K562 (cell line): Measurements from ENCODE around the gene ADM2.

ENCODE experiments used
- HCFC1 ChIP-seq: IDR thresholded peaks from 2 replicates; pipeline ENCODE4 v1.6.1; 2012; ENCODE audit warnings: low read depth, low read length, improper control_type of control experiment
- JUNB ChIP-seq: fragments of 450-650 bp; formaldehyde crosslinking; conservative IDR thresholded peaks from 2 replicates; pipeline ENCODE4 v1.4.0; 2020; ENCODE audit warnings: mild to moderate bottlenecking
- KLF1 ChIP-seq: fragments of 450-650 bp; IDR thresholded peaks from 2 replicates; pipeline ENCODE4 v1.6.1; 2016; ENCODE audit warnings: missing genetic modification characterization, missing compliant biosample characterization
- MAFG ChIP-seq: fragments of 450-650 bp; conservative IDR thresholded peaks from 2 replicates; pipeline ENCODE4 v1.6.1; 2016; ENCODE audit warnings: missing genetic modification characterization, missing compliant biosample characterization
- MEF2A ChIP-seq: IDR thresholded peaks from 2 replicates; pipeline ENCODE4 v1.6.1; 2011; ENCODE audit warnings: low read depth, mild to moderate bottlenecking, low read length, moderate library complexity; ENCODE audit not compliant: control insufficient read depth
- NR2C2 ChIP-seq, 2 experiments: fragments of 200-800 bp in 1 of 2; sonication (Bioruptor generic) in 1 of 2; sonication (generic) in 1 of 2; formaldehyde crosslinking in 1 of 2; IDR thresholded peaks; 2 replicates each; pipeline versions ENCODE4 v1.6.1 to v1.8.0; 2016 to 2022; ENCODE audit warnings: mild to moderate bottlenecking in 1 of 2, missing compliant biosample characterization in 1 of 2, missing genetic modification characterization in 1 of 2, missing genetic modification reagents in 1 of 2
- RFX7 ChIP-seq: fragments of 250-450 bp; sonication (Bioruptor Pico); IDR thresholded peaks from 2 replicates; pipeline ENCODE4 v1.5.1; 2021; ENCODE audit warnings: mild to moderate bottlenecking
- ZSCAN29 ChIP-seq: fragments of 450-650 bp; IDR thresholded peaks from 2 replicates; pipeline ENCODE4 v1.6.1; 2017
- TF ChIP-seq, protein P1 (sequence below): fragments of 450-650 bp; formaldehyde crosslinking; IDR thresholded peaks from 2 replicates; pipeline ENCODE4 v1.4.0; 2020; ENCODE audit warnings: mild to moderate bottlenecking, mixed read lengths
- TF ChIP-seq, protein P2 (sequence below): sonication (generic); formaldehyde crosslinking; IDR thresholded peaks from 2 replicates; pipeline ENCODE4 v1.8.1; 2022; ENCODE audit warnings: missing genetic modification reagents

DNA sequence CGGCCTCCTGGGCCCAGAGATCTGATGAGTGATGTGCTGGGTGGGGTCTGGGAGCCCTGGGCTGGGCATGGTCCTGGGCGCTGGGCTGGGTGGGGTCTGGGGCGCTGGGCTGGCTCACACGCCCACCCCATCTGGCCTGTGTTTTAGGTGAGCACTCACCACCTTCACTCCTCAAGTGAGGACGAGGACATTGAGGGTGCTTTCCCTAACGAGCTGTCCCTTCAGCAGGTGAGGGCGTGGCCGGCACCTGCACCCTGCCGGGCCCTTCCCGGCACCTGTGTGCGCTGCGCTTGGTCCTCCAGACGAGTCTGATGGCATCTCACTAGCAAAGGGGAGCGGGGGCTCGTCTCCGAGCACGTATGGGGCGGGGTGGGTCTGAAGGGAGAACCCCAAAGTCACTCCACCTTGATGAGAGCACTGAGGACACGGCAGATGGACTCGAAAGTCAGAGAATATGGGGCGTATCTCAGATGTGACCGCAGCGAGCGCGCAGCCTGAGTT is 44.5 kb upstream of the ADM2 start:
- no peak for TF ChIP-seq NR2C2 (CRISPR knock-in tag; IDR thresholded peaks at IDR 0.05)
- no peak for TF ChIP-seq NR2C2 (tag; IDR thresholded peaks at IDR 0.05)
- no peak for TF ChIP-seq MEF2A
- TF ChIP-seq, protein P1, sequence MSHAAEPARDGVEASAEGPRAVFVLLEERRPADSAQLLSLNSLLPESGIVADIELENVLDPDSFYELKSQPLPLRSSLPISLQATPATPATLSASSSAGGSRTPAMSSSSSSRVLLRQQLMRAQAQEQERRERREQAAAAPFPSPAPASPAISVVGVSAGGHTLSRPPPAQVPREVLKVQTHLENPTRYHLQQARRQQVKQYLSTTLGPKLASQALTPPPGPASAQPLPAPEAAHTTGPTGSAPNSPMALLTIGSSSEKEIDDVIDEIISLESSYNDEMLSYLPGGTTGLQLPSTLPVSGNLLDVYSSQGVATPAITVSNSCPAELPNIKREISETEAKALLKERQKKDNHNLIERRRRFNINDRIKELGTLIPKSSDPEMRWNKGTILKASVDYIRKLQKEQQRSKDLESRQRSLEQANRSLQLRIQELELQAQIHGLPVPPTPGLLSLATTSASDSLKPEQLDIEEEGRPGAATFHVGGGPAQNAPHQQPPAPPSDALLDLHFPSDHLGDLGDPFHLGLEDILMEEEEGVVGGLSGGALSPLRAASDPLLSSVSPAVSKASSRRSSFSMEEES (CRISPR knock-in tag): no peak
- TF ChIP-seq MAFG (tag): no peak
- TF ChIP-seq RFX7 (CRISPR knock-in tag): no peak
- TF ChIP-seq ZSCAN29: no peak
- TF ChIP-seq KLF1: no peak
- TF ChIP-seq JUNB (CRISPR knock-in tag): no peak
- TF ChIP-seq, protein P2, sequence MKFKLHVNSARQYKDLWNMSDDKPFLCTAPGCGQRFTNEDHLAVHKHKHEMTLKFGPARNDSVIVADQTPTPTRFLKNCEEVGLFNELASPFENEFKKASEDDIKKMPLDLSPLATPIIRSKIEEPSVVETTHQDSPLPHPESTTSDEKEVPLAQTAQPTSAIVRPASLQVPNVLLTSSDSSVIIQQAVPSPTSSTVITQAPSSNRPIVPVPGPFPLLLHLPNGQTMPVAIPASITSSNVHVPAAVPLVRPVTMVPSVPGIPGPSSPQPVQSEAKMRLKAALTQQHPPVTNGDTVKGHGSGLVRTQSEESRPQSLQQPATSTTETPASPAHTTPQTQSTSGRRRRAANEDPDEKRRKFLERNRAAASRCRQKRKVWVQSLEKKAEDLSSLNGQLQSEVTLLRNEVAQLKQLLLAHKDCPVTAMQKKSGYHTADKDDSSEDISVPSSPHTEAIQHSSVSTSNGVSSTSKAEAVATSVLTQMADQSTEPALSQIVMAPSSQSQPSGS (CRISPR knock-in tag): no peak
- TF ChIP-seq HCFC1: no peak
